Activated CD8-positive, alpha-beta T cell treated with anti-CD3 and anti-CD28 coated beads, Interleukin-2, amount 10 ng/mL, durations not matched to agents 7 days and 5 days (primary cell): ENCODE data around the gene FSTL1. TPM values are rescaled to one million over a fixed set of nuclear protein-coding genes. Genes with fewer than 3 reads are reported as not detected.

Source experiments
- ATAC-seq: fragments of 150-1000 bp; cut with Tn5 transposase; one replicate; pipeline ENCODE4 v1.10.0; 2021; ENCODE audit warnings: moderate library complexity
- CTCF ChIA-PET: fragments of 350-600 bp; sonication (Branson Sonifier 250); formaldehyde crosslinking; loops from one replicate; lab custom pipeline; 2021; ENCODE audit warnings: antibody characterized with exemption; lab: Charles Lee
- POLR2A ChIA-PET: fragments of 350-600 bp; sonication (Branson Sonifier 250); formaldehyde crosslinking; loops from one replicate; lab custom pipeline; 2021; ENCODE audit warnings: antibody characterized with exemption; lab: Charles Lee
- DNase-seq: peaks from one replicate; pipeline ENCODE4 v3.0.0-alpha.2; 2020
- H3K27ac Mint-ChIP-seq: one replicate; pipeline ENCODE4 v1.8.0; 2021; ENCODE audit warnings: mild to moderate bottlenecking, mixed read lengths
- H3K27me3 Mint-ChIP-seq: one replicate; pipeline ENCODE4 v1.8.0; 2021; ENCODE audit warnings: low read depth, mixed read lengths
- H3K36me3 Mint-ChIP-seq: one replicate; pipeline ENCODE4 v1.8.0; 2021; ENCODE audit warnings: low read depth, mixed read lengths
- H3K4me1 Mint-ChIP-seq: one replicate; pipeline ENCODE4 v1.8.0; 2021; ENCODE audit warnings: low read depth, mixed read lengths
- H3K4me3 Mint-ChIP-seq: one replicate; pipeline ENCODE4 v1.8.0; 2021; ENCODE audit warnings: mild to moderate bottlenecking, mixed read lengths
- H3K9me3 Mint-ChIP-seq: one replicate; pipeline ENCODE4 v1.8.0; 2022; ENCODE audit warnings: mixed read lengths; ENCODE audit not compliant: insufficient read depth
- total RNA-seq, 2 experiments: library from RNA; stranded (reverse); gene quantifications; one replicate each; pipeline ENCODE4 v1.2.3, GENCODE V29; 2021

FSTL1 gene
- total RNA-seq, 2 experiments from 2014 or later: 0.37 to 0.50 TPM

DNA sequence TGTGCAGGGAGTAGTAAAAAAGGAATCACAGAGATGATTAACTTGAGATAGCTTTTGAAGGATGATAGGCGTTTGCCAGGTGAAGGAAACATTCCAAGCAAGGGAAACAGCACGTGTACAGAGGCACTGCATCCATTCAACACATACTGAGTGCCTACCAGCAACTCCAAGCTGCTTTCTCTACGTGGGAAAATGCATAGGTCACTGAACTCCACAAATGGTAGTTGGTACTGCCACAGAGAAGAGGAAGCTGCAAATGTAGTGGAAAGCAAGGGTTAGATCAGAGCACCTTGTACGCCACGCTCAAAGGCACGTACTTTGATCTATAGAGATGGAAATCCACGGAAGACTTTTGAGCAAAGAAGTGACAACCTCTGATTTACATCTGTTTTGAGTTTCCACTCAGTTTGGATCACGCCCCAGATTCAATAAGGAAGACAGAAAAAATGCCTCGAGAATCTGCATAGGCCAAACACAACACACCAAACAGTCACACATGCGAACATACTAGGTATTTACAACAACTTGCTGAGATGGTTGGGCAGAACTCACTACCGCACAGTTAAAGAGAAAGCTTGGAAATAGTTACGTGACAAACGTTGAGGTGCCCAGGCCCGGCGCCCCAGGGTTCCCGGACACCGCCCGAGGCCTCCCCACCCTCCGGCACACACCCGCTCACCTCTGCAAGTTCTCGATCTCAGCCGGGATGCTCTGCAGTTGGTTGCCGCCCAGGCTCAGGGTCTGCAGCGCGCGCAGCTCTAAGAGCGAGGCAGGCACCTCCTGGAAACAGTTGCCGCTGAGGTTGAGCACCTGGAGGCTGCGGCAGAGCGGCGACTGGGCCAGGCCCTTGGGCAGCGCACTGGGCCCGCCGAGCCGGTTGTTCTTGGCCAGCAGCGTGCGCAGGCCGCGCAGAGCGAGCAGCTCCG is 102.5 kb downstream of the FSTL1 start:
- peak; percentile 68 for ATAC-seq
- POLR2A ChIA-PET: interaction anchor here (0.6 to 2.0 kb wide), 15 partner anchors 11 to 1109 kb away, joined by 3 to 22 read pairs (median 4); partner anchors contain the start of genes GSK3B and NDUFB4
- CTCF ChIA-PET: interaction anchor here (0.7 to 4.3 kb wide), 9 partner anchors 9 to 253 kb away, joined by 3 to 35 read pairs (median 5); no protein-coding TSS in a partner anchor
- Mint-ChIP-seq H3K4me1 (peaks cover 51% of the 10 kb centered on the region), H3K4me3 (peak overlapping the region; percentile 89), H3K27ac (peak overlapping the region; percentile 89), H3K9me3 (peaks cover 2% of the 10 kb centered on the region), H3K36me3 (peaks cover 41% of the 10 kb centered on the region), H3K27me3 (peaks cover 13% of the 10 kb centered on the region)
- peak; percentile 75 for DNase-seq

DNA sequence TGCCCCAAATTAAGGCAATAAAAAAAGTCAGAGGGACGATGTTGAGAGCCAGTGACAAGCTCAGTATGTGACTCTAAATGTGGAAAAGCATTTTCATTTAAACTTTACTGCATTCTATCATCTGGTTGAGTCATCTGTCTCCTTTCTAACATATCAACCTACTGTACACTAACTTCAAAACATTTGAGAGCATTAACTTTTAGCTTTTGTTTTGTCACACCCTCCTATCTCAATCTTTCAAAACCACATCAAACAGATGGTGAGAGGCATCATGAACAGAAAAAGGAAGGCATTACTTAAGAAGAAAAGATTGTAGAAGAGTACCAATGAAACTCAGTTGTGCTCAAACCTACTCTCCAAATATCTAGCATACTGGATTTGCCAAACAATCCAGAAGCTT is 106.4 kb downstream of the FSTL1 start:
- H3K4me3 Mint-ChIP-seq: no peak overlapping the region
- ATAC-seq (peak; percentile 14), DNase-seq (no peak)
- peak overlapping the region; percentile 68 for H3K27ac Mint-ChIP-seq
- ChIA-PET CTCF (interaction anchor here (1.9 kb wide), 1 partner anchor 72 kb away, joined by 11 read pairs; no protein-coding TSS in a partner anchor), POLR2A (interaction anchor here (1.0 kb wide), 1 partner anchor 249 kb away, joined by 5 read pairs; no protein-coding TSS in a partner anchor)
- peaks cover 54% of the 10 kb centered on the region for H3K4me1 Mint-ChIP-seq
- H3K36me3 Mint-ChIP-seq: peaks cover 72% of the 10 kb centered on the region
- no peaks in the 10 kb centered on the region for H3K27me3 Mint-ChIP-seq
- H3K9me3 Mint-ChIP-seq: peaks cover 27% of the 10 kb centered on the region

Other genes with a start within 250 kb of the FSTL1 start
- gene GPR156, start 165.8 kb downstream of the FSTL1 start, total RNA-seq: not detected
- gene LRRC58, start 101.6 kb downstream of the FSTL1 start, total RNA-seq: 10 to 100 TPM; 25.5 to 27.9 TPM
- gene NDUFB4, start 145.3 kb upstream of the FSTL1 start, total RNA-seq: 100 to 1,000 TPM; 119 to 124 TPM
- gene HGD, start 231.2 kb upstream of the FSTL1 start, total RNA-seq: under 1 TPM; 0.26 to 0.29 TPM